NCI-H2227 (cell line): ENCODE results near the gene SSTR3.

Experiments used
- DNase-seq: peaks from one replicate; lab custom pipeline; 2025; ENCODE audit not compliant: unreplicated experiment; lab: John Stamatoyannopoulos, UW

The SSTR3 gene

DNA sequence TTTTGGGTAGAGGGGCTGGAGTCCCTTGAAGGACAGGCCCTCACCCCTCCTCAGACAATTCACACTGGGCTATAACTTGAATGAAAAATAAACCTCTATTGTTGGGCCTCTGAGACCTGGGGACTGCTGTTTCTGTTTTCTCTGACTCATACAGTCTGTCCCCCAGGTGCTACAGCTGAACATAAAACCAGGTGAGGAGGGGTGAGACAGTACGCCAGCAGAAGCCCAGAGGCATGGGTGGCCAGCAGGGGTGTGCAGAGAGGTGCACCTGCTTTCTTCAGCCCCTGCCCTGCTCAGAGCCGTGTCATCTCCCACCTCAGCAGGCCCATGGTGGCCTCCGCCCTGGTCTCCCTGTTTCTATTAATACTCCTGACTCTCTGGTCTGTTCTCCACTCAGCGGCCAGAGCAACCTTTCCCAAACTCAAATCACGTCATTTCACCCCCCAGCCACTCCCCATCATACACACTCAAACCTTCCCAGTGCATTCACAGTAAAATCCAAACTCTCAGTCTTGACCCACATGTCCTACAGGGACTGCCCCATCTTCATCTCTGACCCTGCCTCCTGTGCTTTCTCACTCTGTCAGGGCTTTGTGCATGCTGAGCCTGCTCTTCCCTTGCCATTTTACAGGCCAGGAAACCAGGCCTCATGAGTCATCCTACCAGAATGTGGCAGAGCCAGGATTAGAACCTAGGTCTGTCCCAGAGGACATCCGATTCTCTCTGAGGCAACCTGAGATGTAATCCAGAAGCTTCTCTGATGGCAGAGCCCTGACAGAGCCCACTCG is 57.2 kb downstream of the SSTR3 start:
- DNase-seq = no peak
